Measurements from ENCODE around the gene TBL1X. TPM values are rescaled to one million over a fixed set of nuclear protein-coding genes. Genes with fewer than 3 reads are reported as not detected.
"Not testable (repeated sequence)": the region's sequence is repeated elsewhere in the genome, so short reads cannot be mapped to it uniquely, and the experiment has no call there.

Gene TBL1X
- total RNA-seq, 1 donor from 2014 or later, result 26.4 TPM

DNA sequence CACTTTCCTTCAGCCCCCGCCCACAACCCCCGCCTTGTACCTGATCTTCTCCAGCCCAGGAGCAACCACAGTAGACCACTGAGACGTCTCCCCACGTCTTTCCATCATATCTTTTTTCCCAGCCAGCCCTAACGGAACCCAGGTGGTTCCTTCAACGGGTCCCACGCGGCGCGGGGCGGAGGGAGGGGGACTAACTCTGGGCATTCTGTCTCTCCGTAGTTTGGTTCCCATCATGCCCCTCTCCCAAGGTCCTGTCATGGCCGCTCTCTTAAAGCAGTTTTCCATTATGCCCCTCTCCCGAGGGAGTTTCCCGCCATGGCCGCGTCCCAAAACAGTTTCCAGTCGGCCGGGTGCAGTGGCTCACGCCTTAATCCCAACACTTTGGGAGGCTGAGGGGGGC lies 21.5 kb upstream of the TBL1X start:
- H3K4me1 ChIP-seq (ENCODE audit: insufficient read depth, low read length), result no peaks in the 10 kb centered on the region
- H3K36me3 ChIP-seq (ENCODE audit: insufficient read depth, low read length), result no peaks in the 10 kb centered on the region
- Mint-ChIP-seq H3K9me3 (ENCODE audit: unreplicated experiment) (no peaks in the 10 kb centered on the region), H3K4me3 (ENCODE audit: unreplicated experiment) (no peak overlapping the region), H3K27ac (ENCODE audit: unreplicated experiment) (no peak overlapping the region), H3K4me1 (ENCODE audit: low read depth, unreplicated experiment) (peaks cover 2% of the 10 kb centered on the region), H3K36me3 (ENCODE audit: low read depth, unreplicated experiment) (no peaks in the 10 kb centered on the region), H3K27me3 (ENCODE audit: low read depth, unreplicated experiment) (peaks cover 4% of the 10 kb centered on the region)
- no peak overlapping the region for H3K27ac ChIP-seq (ENCODE audit: low read depth, low read length)
- no peak for TF ChIP-seq EZH2 (IDR thresholded peaks at IDR 0.05; ENCODE audit: insufficient read depth, low read length)
- TF ChIP-seq, protein P1, sequence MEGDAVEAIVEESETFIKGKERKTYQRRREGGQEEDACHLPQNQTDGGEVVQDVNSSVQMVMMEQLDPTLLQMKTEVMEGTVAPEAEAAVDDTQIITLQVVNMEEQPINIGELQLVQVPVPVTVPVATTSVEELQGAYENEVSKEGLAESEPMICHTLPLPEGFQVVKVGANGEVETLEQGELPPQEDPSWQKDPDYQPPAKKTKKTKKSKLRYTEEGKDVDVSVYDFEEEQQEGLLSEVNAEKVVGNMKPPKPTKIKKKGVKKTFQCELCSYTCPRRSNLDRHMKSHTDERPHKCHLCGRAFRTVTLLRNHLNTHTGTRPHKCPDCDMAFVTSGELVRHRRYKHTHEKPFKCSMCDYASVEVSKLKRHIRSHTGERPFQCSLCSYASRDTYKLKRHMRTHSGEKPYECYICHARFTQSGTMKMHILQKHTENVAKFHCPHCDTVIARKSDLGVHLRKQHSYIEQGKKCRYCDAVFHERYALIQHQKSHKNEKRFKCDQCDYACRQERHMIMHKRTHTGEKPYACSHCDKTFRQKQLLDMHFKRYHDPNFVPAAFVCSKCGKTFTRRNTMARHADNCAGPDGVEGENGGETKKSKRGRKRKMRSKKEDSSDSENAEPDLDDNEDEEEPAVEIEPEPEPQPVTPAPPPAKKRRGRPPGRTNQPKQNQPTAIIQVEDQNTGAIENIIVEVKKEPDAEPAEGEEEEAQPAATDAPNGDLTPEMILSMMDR (IDR thresholded peaks at IDR 0.05; ENCODE audit: insufficient read depth, low read depth, low read length), result no peak
- no peak overlapping the region for H3K4me3 ChIP-seq (ENCODE audit: insufficient read depth, low read depth, low read length)
- FAIRE-seq (no peak), DNase-seq (ENCODE audit: low read depth) (no peak)
- no peak overlapping the region for H3K9ac ChIP-seq (ENCODE audit: low read length)
- no peak overlapping the region for H3K4me2 ChIP-seq (ENCODE audit: low read length)
- no peaks in the 10 kb centered on the region for H3K9me3 ChIP-seq (ENCODE audit: insufficient read depth, low read depth, low read length)
- H2AFZ ChIP-seq (ENCODE audit: low read depth, low read length), result no peak overlapping the region
- no peaks in the 10 kb centered on the region for H4K20me1 ChIP-seq (ENCODE audit: insufficient read depth, low read length)
- H3K79me2 ChIP-seq (ENCODE audit: insufficient read depth, low read length), result no peaks in the 10 kb centered on the region
- no peaks in the 10 kb centered on the region for H3K27me3 ChIP-seq (ENCODE audit: insufficient read depth, low read length)

DNA sequence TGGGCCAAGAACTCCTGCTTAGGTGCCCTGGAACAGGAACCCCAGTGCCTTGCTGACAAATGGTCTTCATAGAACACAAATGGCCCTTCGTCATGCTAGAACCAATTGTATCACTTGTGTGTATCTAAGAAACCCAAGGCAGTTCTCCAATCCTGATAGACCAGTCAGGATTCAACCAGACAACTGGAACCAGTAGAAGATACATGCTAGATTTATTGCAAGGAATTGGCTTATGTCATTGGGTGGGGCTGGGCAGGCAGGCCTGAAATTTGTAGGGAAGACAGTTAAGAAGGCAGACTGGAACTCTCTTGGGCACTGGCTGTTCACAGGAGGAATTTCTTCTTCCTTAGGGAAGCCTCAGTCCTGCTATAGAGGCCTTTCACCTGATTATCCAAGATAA lies 17.0 kb upstream of the TBL1X start:
- no peak overlapping the region for H3K27ac ChIP-seq (ENCODE audit: low read depth, low read length)
- H4K20me1 ChIP-seq (ENCODE audit: insufficient read depth, low read length), result no peaks in the 10 kb centered on the region
- H3K79me2 ChIP-seq (ENCODE audit: insufficient read depth, low read length), result no peaks in the 10 kb centered on the region
- peaks cover 3% of the 10 kb centered on the region for H3K27me3 Mint-ChIP-seq (ENCODE audit: low read depth, unreplicated experiment)
- no peak overlapping the region for H3K4me3 Mint-ChIP-seq (ENCODE audit: unreplicated experiment)
- H3K36me3 ChIP-seq (ENCODE audit: insufficient read depth, low read length), result no peaks in the 10 kb centered on the region
- H3K27me3 ChIP-seq (ENCODE audit: insufficient read depth, low read length), result no peaks in the 10 kb centered on the region
- no peaks in the 10 kb centered on the region for H3K36me3 Mint-ChIP-seq (ENCODE audit: low read depth, unreplicated experiment)
- H3K4me1 Mint-ChIP-seq (ENCODE audit: low read depth, unreplicated experiment), result peaks cover 2% of the 10 kb centered on the region
- H3K4me1 ChIP-seq (ENCODE audit: insufficient read depth, low read length), result no peaks in the 10 kb centered on the region
- H3K4me2 ChIP-seq (ENCODE audit: low read length), result no peak overlapping the region
- no peak overlapping the region for H3K27ac Mint-ChIP-seq (ENCODE audit: unreplicated experiment)
- FAIRE-seq (peak; percentile 73), DNase-seq (ENCODE audit: low read depth) (no peak)
- H3K9me3 Mint-ChIP-seq (ENCODE audit: unreplicated experiment), result no peaks in the 10 kb centered on the region
- H3K9me3 ChIP-seq (ENCODE audit: insufficient read depth, low read depth, low read length), result no peaks in the 10 kb centered on the region
- no peak overlapping the region for H2AFZ ChIP-seq (ENCODE audit: low read depth, low read length)
- TF ChIP-seq, protein P1 (IDR thresholded peaks at IDR 0.05; ENCODE audit: insufficient read depth, low read depth, low read length), result no peak
- no peak for TF ChIP-seq EZH2 (IDR thresholded peaks at IDR 0.05; ENCODE audit: insufficient read depth, low read length)
- no peak overlapping the region for H3K9ac ChIP-seq (ENCODE audit: low read length)
- H3K4me3 ChIP-seq (ENCODE audit: insufficient read depth, low read depth, low read length), result no peak overlapping the region

DNA sequence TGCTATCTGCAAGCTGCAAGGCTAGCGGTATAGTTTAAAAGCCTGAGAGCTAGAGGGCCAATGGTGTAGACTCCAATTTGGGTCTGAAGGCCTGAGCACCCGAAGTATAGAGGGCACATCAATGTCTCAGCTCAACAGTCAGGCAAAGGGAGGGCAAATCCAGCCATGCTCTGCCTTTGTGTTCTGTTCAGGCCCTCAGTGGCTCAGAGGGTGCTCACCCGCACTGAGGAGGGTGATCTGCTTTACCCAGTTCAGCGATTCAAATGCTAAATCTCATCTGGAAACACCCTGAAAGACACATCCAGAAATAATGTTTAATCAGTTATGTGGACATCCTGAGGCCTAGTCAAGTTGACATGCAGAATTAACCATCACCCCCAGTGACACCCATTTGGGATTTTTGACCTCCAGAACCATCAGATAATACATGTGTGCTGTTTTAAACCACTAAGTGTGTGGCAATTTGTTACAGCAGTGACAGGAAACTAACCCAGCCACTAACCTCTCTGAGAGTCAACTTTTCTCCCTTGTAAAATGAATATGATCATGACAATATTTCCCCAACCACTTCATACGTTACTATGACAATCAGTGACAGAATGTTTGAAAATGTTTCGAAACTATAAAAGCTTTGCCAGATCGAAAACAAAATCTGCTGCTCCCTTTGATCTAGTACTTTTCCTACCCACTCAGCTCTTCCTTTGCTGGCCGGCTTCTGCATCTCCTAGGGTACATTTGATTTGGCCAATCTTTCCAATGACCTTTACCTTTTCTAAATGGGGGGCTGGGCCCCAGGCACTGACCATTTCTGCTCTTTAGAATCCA lies 8.4 kb upstream of the TBL1X start:
- H3K9me3 ChIP-seq (ENCODE audit: insufficient read depth, low read depth, low read length), result no peaks in the 10 kb centered on the region
- H2AFZ ChIP-seq (ENCODE audit: low read depth, low read length), result no peak overlapping the region
- H3K9me3 Mint-ChIP-seq (ENCODE audit: unreplicated experiment), result no peaks in the 10 kb centered on the region
- no peak overlapping the region for H3K9ac ChIP-seq (ENCODE audit: low read length)
- no peak overlapping the region for H3K4me3 ChIP-seq (ENCODE audit: insufficient read depth, low read depth, low read length)
- no peaks in the 10 kb centered on the region for H4K20me1 ChIP-seq (ENCODE audit: insufficient read depth, low read length)
- H3K36me3 Mint-ChIP-seq (ENCODE audit: low read depth, unreplicated experiment), result no peaks in the 10 kb centered on the region
- H3K27me3 ChIP-seq (ENCODE audit: insufficient read depth, low read length), result no peaks in the 10 kb centered on the region
- H3K4me1 Mint-ChIP-seq (ENCODE audit: low read depth, unreplicated experiment), result no peaks in the 10 kb centered on the region
- no peak overlapping the region for H3K27ac Mint-ChIP-seq (ENCODE audit: unreplicated experiment)
- no peaks in the 10 kb centered on the region for H3K79me2 ChIP-seq (ENCODE audit: insufficient read depth, low read length)
- H3K36me3 ChIP-seq (ENCODE audit: insufficient read depth, low read length), result no peaks in the 10 kb centered on the region
- no peak overlapping the region for H3K27ac ChIP-seq (ENCODE audit: low read depth, low read length)
- FAIRE-seq (peak; percentile 23), DNase-seq (ENCODE audit: low read depth) (no peak)
- no peaks in the 10 kb centered on the region for H3K4me1 ChIP-seq (ENCODE audit: insufficient read depth, low read length)
- H3K4me3 Mint-ChIP-seq (ENCODE audit: unreplicated experiment), result no peak overlapping the region
- TF ChIP-seq EZH2 (IDR thresholded peaks at IDR 0.05; ENCODE audit: insufficient read depth, low read length), result no peak
- TF ChIP-seq, protein P1 (IDR thresholded peaks at IDR 0.05; ENCODE audit: insufficient read depth, low read depth, low read length), result no peak
- no peaks in the 10 kb centered on the region for H3K27me3 Mint-ChIP-seq (ENCODE audit: low read depth, unreplicated experiment)
- H3K4me2 ChIP-seq (ENCODE audit: low read length), result no peak overlapping the region

DNA sequence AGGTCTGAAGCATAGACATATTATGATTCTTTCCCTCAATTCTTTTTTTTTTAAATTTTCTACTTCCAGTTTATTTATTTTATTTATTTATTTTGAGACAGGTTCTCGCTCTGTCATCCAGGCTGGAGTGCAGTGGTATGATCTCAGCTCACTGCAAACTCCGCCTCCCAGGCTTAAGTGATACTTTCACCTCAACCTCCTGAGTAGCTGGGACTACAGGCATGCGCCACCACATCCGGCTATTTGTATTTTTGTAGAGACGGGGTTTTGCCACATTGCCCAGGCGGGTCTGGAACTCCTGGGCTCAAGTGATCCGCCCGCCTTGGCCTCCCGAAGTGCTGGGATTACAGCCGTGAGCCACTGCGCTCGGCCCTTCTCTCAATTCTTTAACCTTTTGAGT lies 6.8 kb upstream of the TBL1X start:
- H3K9me3 ChIP-seq (ENCODE audit: insufficient read depth, low read depth, low read length); H3K4me3 ChIP-seq (ENCODE audit: insufficient read depth, low read depth, low read length); H2AFZ ChIP-seq (ENCODE audit: low read depth, low read length); H3K27me3 Mint-ChIP-seq (ENCODE audit: low read depth, unreplicated experiment); DNase-seq (ENCODE audit: low read depth); H3K79me2 ChIP-seq (ENCODE audit: insufficient read depth, low read length); H3K27me3 ChIP-seq (ENCODE audit: insufficient read depth, low read length); H3K36me3 Mint-ChIP-seq (ENCODE audit: low read depth, unreplicated experiment); H3K9me3 Mint-ChIP-seq (ENCODE audit: unreplicated experiment); H3K9ac ChIP-seq (ENCODE audit: low read length); FAIRE-seq; H3K4me1 Mint-ChIP-seq (ENCODE audit: low read depth, unreplicated experiment); H3K4me2 ChIP-seq (ENCODE audit: low read length); H3K4me1 ChIP-seq (ENCODE audit: insufficient read depth, low read length); H3K27ac Mint-ChIP-seq (ENCODE audit: unreplicated experiment); H3K27ac ChIP-seq (ENCODE audit: low read depth, low read length); H3K4me3 Mint-ChIP-seq (ENCODE audit: unreplicated experiment); H3K36me3 ChIP-seq (ENCODE audit: insufficient read depth, low read length); H4K20me1 ChIP-seq (ENCODE audit: insufficient read depth, low read length): not testable (repeated sequence)

Measured in astrocyte (in vitro differentiated cells and primary cell).